CD4-positive, alpha-beta memory T cell (primary cell): ENCODE data around the gene RASGRF1. TPM values are rescaled to one million over a fixed set of nuclear protein-coding genes. Genes with fewer than 3 reads are reported as not detected.

Experiments used
- CTCF ChIA-PET: fragments of 350-600 bp; sonication (Branson Sonifier 250); formaldehyde crosslinking; loops from one replicate; lab custom pipeline; 2021; ENCODE audit warnings: inconsistent platforms; ENCODE audit not compliant: partially characterized antibody; lab: Charles Lee
- POLR2A ChIA-PET: fragments of 350-600 bp; sonication (Branson Sonifier 250); formaldehyde crosslinking; loops from one replicate; lab custom pipeline; 2021; ENCODE audit not compliant: partially characterized antibody; lab: Charles Lee
- DNase-seq, 5 donors: peaks; one replicate each; pipeline versions ENCODE4 v3.0.0 to v3.0.0-alpha.2; 2020 to 2022; ENCODE audit warnings: mixed read lengths in 1 of 5
- H3K27ac ChIP-seq: one replicate; pipeline ENCODE4 v1.7.0; 2013; ENCODE audit warnings: low read depth, low read length
- H3K27me3 ChIP-seq: 2 replicates; pipeline ENCODE4 v1.7.0; 2013; ENCODE audit warnings: mild to moderate bottlenecking, low read length, moderate library complexity; ENCODE audit not compliant: insufficient read depth
- H3K36me3 ChIP-seq: 2 replicates; pipeline ENCODE4 v1.7.0; 2013; ENCODE audit warnings: mild to moderate bottlenecking, low read length, moderate library complexity; ENCODE audit not compliant: insufficient read depth
- H3K4me1 ChIP-seq: 2 replicates; pipeline ENCODE4 v1.7.0; 2013; ENCODE audit warnings: mild to moderate bottlenecking, low read length, moderate library complexity; ENCODE audit not compliant: insufficient read depth
- H3K4me3 ChIP-seq, 2 donors: one replicate each; pipeline ENCODE4 v1.7.0; 2013; ENCODE audit warnings: low read length in 2 of 2, mild to moderate bottlenecking in 1 of 2
- H3K9me3 ChIP-seq, 2 donors: one replicate each; pipeline ENCODE4 v1.7.0; 2013; ENCODE audit warnings: low read length in 2 of 2, control low read depth in 1 of 2; ENCODE audit not compliant: control insufficient read depth in 1 of 2
- H3K27ac Mint-ChIP-seq, 7 donors: one replicate each; pipeline ENCODE4 v1.8.0; 2020 to 2021; ENCODE audit warnings: mixed read lengths in 7 of 7, mild to moderate bottlenecking in 6 of 7, inconsistent platforms in 3 of 7, moderate library complexity in 3 of 7
- H3K27me3 Mint-ChIP-seq, 2 donors: one replicate each; pipeline ENCODE4 v1.8.0; 2020 to 2021; ENCODE audit warnings: mixed read lengths in 2 of 2
- H3K36me3 Mint-ChIP-seq, 2 donors: one replicate each; pipeline ENCODE4 v1.8.0; 2020 to 2021; ENCODE audit warnings: mixed read lengths in 2 of 2, inconsistent platforms in 1 of 2, mild to moderate bottlenecking in 1 of 2
- H3K4me1 Mint-ChIP-seq, 4 donors: one replicate each; pipeline ENCODE4 v1.8.0; 2020 to 2021; ENCODE audit warnings: mixed read lengths in 4 of 4, mild to moderate bottlenecking in 1 of 4
- H3K4me3 Mint-ChIP-seq, 8 donors: one replicate each; pipeline ENCODE4 v1.8.0; 2020 to 2021; ENCODE audit warnings: mixed read lengths in 8 of 8, mild to moderate bottlenecking in 7 of 8, moderate library complexity in 6 of 8, inconsistent platforms in 3 of 8
- H3K9me3 Mint-ChIP-seq, 8 donors: one replicate each; pipeline ENCODE4 v1.8.0; 2020 to 2021; ENCODE audit warnings: mixed read lengths in 8 of 8, mild to moderate bottlenecking in 5 of 8, inconsistent platforms in 3 of 8, moderate library complexity in 1 of 8
- intact Hi-C: fragments of 100-400 bp; cut with micrococcal nuclease; formaldehyde crosslinking; loops from one replicate; pipeline ENCODE4 v1.15.1; 2023
- polyA plus RNA-seq, 2 donors: library from polyadenylated mRNA; unstranded; fragments of 300-500 nt; fragmentation: Illumina TruSeq; gene quantifications; one replicate each; pipeline ENCODE4 v1.2.3, GENCODE V29; 2021
- total RNA-seq, 2 experiments: library from RNA; stranded (reverse); gene quantifications; one replicate each; pipeline ENCODE4 v1.2.3, GENCODE V29; 2021

The RASGRF1 gene
- total and polyA plus RNA-seq, 4 experiments from 2014 or later, result not detected

DNA sequence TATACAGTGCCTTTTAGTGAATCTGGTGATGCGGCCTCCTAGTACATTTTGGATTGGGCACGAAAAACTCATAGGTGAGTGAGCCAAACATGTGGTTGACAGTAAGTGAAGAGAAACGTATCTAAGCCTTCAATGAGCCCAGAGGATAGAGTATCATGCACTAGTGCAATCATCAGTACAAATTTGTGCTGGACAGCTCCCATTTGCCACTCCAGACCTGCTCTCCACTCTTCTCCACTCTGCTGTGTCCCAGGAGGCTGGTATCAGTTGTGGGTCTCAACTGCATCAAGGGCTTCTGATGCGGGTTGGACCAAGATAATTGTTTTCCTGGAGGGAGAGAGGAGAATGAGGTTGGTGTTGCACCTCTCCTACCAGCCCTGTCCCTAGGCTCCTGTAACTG, 9.1 kb upstream of the RASGRF1 start:
- Mint-ChIP-seq H3K27me3 (peaks cover 19 to 39% of the 10 kb centered on the region in 2 donors), H3K4me1 (no peaks in the 10 kb centered on the region), H3K4me3 (no peak overlapping the region), H3K27ac (no peak overlapping the region), H3K9me3 (peaks cover 0 to 2% (median 0%) of the 10 kb centered on the region in 8 donors), H3K36me3 (no peaks in the 10 kb centered on the region)
- H3K9me3 ChIP-seq, result no peaks in the 10 kb centered on the region
- ChIA-PET CTCF (no interaction called here), POLR2A (no interaction called here)
- no peaks in the 10 kb centered on the region for H3K4me1 ChIP-seq
- H3K27me3 ChIP-seq, result peaks cover 3% of the 10 kb centered on the region
- no peak for DNase-seq
- no peak overlapping the region for H3K4me3 ChIP-seq
- no peak overlapping the region for H3K27ac ChIP-seq
- intact Hi-C loops, result no loop called here
- no peaks in the 10 kb centered on the region for H3K36me3 ChIP-seq

DNA sequence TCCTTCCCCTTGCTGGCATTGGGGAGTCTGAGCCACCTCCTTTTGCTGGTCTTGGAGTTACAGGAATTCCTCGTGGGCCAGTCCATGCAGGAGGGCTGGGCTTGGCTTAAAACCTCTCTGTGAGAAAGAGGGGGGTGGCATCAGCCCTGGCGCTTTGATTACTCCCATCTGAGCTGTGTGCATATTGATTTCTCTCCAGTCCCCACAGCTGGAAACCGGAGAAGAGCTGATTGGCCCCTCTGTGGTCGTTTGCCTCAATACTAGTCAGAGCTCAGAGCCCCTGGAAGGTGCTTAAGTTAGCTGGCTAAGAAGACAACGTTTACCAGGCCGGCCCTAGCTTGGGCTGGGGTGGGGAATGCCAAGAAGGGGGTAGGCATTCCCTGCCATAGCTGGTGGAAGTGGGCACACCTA, 4.0 kb upstream of the RASGRF1 start:
- DNase-seq, result no peak
- no peaks in the 10 kb centered on the region for H3K36me3 Mint-ChIP-seq
- peaks cover 15% of the 10 kb centered on the region for H3K27me3 ChIP-seq
- no peak overlapping the region for H3K27ac ChIP-seq
- H3K4me1 Mint-ChIP-seq, result peaks cover 0 to 18% (median 6%) of the 10 kb centered on the region in 4 donors
- no peaks in the 10 kb centered on the region for H3K9me3 ChIP-seq
- H3K36me3 ChIP-seq, result no peaks in the 10 kb centered on the region
- H3K9me3 Mint-ChIP-seq, result no peaks in the 10 kb centered on the region
- no peak overlapping the region for H3K4me3 ChIP-seq
- no peak overlapping the region for H3K27ac Mint-ChIP-seq
- ChIA-PET CTCF (no interaction called here), POLR2A (no interaction called here)
- H3K27me3 Mint-ChIP-seq, result peaks cover 30 to 37% of the 10 kb centered on the region in 2 donors
- intact Hi-C loops, result no loop called here
- no peak overlapping the region for H3K4me3 Mint-ChIP-seq
- no peaks in the 10 kb centered on the region for H3K4me1 ChIP-seq

DNA sequence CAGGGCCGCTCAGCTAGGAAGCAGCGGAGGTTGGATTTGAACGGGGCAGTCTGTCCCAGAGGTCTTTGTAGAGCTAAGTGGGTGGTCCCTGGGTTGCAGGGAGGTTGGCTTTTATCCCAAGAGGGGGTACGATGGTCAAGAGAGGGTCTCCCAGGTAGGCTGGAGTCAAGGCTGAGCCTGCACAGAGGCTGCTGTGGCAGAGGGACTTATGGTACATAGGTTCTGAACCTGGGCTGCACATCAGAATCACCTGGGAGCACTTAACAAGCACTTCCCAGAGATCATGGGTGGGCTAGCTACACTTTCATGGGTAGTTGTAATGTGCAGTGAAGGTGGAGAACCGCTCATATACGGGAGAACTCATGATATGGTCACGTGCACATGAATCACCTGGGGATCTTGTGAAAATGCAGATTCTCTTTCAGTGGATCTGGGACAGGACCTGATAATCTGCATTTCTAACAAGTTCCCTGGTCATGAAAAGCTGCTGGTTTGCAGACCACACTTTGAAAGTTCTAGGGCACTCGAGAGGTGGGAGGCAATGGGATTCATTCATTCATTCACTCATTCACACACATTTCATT, 2.9 kb upstream of the RASGRF1 start:
- peaks cover 0 to 18% (median 6%) of the 10 kb centered on the region in 4 donors for H3K4me1 Mint-ChIP-seq
- no peak for DNase-seq
- Histone ChIP-seq H3K27ac (no peak overlapping the region), H3K4me3 (no peak overlapping the region), H3K4me1 (no peaks in the 10 kb centered on the region), H3K27me3 (peaks cover 15% of the 10 kb centered on the region), H3K9me3 (no peaks in the 10 kb centered on the region), H3K36me3 (no peaks in the 10 kb centered on the region)
- H3K27ac Mint-ChIP-seq, result no peak overlapping the region
- H3K36me3 Mint-ChIP-seq, result no peaks in the 10 kb centered on the region
- CTCF ChIA-PET, result no interaction called here
- intact Hi-C loops, result no loop called here
- no peak overlapping the region for H3K4me3 Mint-ChIP-seq
- peaks cover 33 to 40% of the 10 kb centered on the region in 2 donors for H3K27me3 Mint-ChIP-seq
- POLR2A ChIA-PET, result no interaction called here
- no peaks in the 10 kb centered on the region for H3K9me3 Mint-ChIP-seq

DNA sequence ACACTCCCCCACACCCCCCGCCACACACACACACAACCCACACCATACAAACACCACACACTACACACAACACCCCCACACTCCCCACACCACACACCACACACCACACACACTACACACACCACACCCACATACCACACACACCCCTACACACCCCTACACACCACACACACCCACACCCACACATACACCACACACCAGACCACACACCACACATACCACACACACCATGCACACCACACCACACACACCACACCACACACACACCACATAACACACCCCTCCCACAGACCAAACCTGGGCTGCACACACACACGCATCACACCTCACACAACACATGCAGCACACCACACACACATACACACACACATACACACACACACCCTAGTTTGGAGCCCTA, 1.8 kb upstream of the RASGRF1 start:
- Histone ChIP-seq H3K4me3 (no peak overlapping the region), H3K9me3 (no peaks in the 10 kb centered on the region), H3K27me3 (peaks cover 15% of the 10 kb centered on the region), H3K36me3 (no peaks in the 10 kb centered on the region), H3K27ac (no peak overlapping the region), H3K4me1 (no peaks in the 10 kb centered on the region)
- peak overlapping the region in 3 of 8 donors; percentile 43 to 58 (median 55) for H3K4me3 Mint-ChIP-seq
- no peaks in the 10 kb centered on the region for H3K9me3 Mint-ChIP-seq
- H3K4me1 Mint-ChIP-seq, result peaks cover 0 to 18% (median 6%) of the 10 kb centered on the region in 4 donors
- ChIA-PET CTCF (no interaction called here), POLR2A (no interaction called here)
- H3K27ac Mint-ChIP-seq, result no peak overlapping the region
- intact Hi-C loops, result no loop called here
- H3K36me3 Mint-ChIP-seq, result no peaks in the 10 kb centered on the region
- H3K27me3 Mint-ChIP-seq, result peaks cover 39 to 48% of the 10 kb centered on the region in 2 donors
- DNase-seq, result no peak

DNA sequence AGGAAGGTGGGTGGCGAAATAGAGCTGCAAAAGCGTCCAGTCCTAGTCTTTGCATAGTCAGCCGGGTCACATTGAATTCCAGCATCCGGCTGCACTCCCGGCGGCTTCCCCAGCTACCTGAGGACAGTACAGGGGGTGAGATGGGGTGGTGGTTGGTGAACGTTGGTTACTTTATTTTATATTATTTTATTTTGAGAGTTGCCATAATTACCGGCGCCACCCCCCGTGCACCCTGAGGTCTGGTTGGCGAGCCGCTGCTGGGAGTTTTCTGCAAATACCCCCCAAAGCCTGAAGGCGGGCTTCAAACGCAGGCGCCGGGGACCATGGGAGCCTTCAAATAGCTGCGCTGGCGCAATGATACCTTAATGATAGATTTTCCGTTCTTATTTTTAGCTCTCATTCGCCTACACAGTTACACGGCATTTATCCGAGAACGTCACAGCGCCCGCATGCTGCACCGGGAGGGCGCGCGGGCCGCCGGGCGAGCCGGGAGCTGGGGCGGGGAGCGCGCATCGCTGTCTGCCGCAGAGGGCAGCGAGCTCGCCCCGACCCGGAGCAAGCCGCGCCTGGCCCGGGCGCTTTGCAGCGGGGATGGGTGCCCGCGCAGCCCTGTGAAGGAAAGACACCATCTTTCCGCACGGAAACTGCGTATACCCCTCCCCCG, 756 bp upstream of the RASGRF1 start:
- ChIA-PET POLR2A (no interaction called here), CTCF (no interaction called here)
- no peak overlapping the region for H3K4me3 ChIP-seq
- no peaks in the 10 kb centered on the region for H3K36me3 Mint-ChIP-seq
- H3K9me3 ChIP-seq, result no peaks in the 10 kb centered on the region
- H3K27ac Mint-ChIP-seq, result no peak overlapping the region
- H3K27me3 Mint-ChIP-seq, result peaks cover 40 to 53% of the 10 kb centered on the region in 2 donors
- H3K4me3 Mint-ChIP-seq, result no peak overlapping the region
- no peaks in the 10 kb centered on the region for H3K4me1 ChIP-seq
- no peaks in the 10 kb centered on the region for H3K9me3 Mint-ChIP-seq
- H3K36me3 ChIP-seq, result no peaks in the 10 kb centered on the region
- no peak overlapping the region for H3K27ac ChIP-seq
- peaks cover 0 to 18% (median 6%) of the 10 kb centered on the region in 4 donors for H3K4me1 Mint-ChIP-seq
- intact Hi-C loops, result no loop called here
- H3K27me3 ChIP-seq, result peaks cover 15% of the 10 kb centered on the region
- no peak for DNase-seq

DNA sequence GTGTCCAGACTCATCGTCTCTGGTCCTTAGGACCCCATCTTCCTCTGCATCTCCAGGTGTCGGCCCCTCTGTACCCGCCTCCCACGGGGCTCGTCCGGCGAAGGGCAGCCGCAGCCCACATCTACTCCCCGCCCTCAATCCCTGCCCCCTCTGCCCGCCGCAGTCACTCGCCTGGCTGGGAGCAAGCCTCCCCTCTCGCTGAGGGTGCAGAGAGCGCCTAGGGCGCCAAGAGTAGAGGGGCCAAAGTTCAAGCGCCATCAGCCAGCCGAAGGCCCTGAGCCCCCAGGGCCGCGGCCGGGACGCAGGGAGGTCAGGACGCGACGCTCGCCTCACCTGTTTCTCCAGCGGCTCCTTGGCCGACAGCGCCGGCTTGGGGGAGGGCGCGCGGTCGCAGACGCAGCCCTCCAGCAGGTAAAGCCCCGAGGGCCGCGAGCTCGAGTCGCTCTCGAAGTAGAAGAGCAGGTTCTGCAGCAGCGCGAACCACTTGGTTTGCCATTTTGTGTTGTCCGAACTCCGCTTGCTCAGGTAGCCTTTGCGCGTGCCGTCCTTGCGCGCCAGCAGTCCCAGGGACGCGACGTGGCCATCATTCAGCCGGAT, 592 bp downstream of the RASGRF1 start:
- Mint-ChIP-seq H3K27me3 (peaks cover 43 to 60% of the 10 kb centered on the region in 2 donors), H3K27ac (no peak overlapping the region), H3K36me3 (no peaks in the 10 kb centered on the region), H3K9me3 (no peaks in the 10 kb centered on the region), H3K4me3 (no peak overlapping the region), H3K4me1 (peaks cover 0 to 18% (median 6%) of the 10 kb centered on the region in 4 donors)
- intact Hi-C loops, result no loop called here
- H3K9me3 ChIP-seq, result no peaks in the 10 kb centered on the region
- H3K36me3 ChIP-seq, result no peaks in the 10 kb centered on the region
- POLR2A ChIA-PET, result no interaction called here
- peaks cover 15% of the 10 kb centered on the region for H3K27me3 ChIP-seq
- CTCF ChIA-PET, result no interaction called here
- H3K4me1 ChIP-seq, result no peaks in the 10 kb centered on the region
- no peak overlapping the region for H3K4me3 ChIP-seq
- no peak for DNase-seq
- no peak overlapping the region for H3K27ac ChIP-seq

DNA sequence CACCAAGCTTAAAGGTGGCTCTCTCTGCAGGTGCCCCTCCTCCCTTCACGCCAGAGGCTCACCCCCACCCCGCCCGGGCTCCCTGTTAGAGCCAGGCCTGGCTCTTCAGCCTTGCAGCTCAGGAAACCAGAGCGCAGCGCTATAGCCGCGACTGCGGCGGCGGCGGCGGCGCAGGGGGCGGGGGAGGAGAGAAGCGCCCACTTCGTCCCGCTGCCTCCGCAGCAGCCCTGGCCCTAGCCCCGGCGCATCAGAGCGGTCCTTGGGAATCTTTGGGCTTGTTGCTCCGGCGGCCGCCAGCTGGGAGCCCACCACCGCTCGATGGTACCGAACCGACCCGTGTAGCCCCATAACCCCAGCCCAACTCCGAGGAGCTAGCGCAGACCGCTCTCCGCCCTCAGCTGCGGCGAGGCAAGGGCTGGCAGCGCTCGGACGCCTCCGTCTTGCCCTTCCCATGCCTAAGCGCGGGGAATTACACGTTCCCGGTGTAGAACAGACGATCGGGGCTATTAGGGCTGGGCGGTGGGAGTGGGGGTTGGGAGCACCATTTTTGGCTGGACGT, 1.2 kb downstream of the RASGRF1 start:
- no peak for DNase-seq
- Mint-ChIP-seq H3K27ac (no peak overlapping the region), H3K9me3 (no peaks in the 10 kb centered on the region), H3K4me3 (no peak overlapping the region), H3K36me3 (no peaks in the 10 kb centered on the region), H3K4me1 (peaks cover 0 to 18% (median 6%) of the 10 kb centered on the region in 4 donors), H3K27me3 (peaks cover 43 to 59% of the 10 kb centered on the region in 2 donors)
- Histone ChIP-seq H3K27ac (no peak overlapping the region), H3K4me3 (no peak overlapping the region), H3K27me3 (peaks cover 12% of the 10 kb centered on the region), H3K9me3 (no peaks in the 10 kb centered on the region), H3K36me3 (no peaks in the 10 kb centered on the region), H3K4me1 (no peaks in the 10 kb centered on the region)
- CTCF ChIA-PET, result no interaction called here
- POLR2A ChIA-PET, result no interaction called here
- intact Hi-C loops, result no loop called here
